ENCODE results near the gene GJA9. TPM values are rescaled to one million over a fixed set of nuclear protein-coding genes. Genes with fewer than 3 reads are reported as not detected.

The GJA9 gene
- polyA plus RNA-seq, 1 experiment, result 0.05 TPM

- DNase-seq (ENCODE audit: low read depth), result no peak
- Histone ChIP-seq H3K27me3 (ENCODE audit: control insufficient read depth, insufficient read depth, low read length) (peaks cover 4% of the 10 kb centered on the region), H3K36me3 (ENCODE audit: control insufficient read depth, insufficient read depth, low read length) (no peaks in the 10 kb centered on the region), H3K4me3 (ENCODE audit: low read depth, low read length) (no peak overlapping the region)
- TF ChIP-seq CTCF (IDR thresholded peaks at IDR 0.05; ENCODE audit: insufficient read depth, low read depth, low read length), result no peak
- POLR2A ChIA-PET, result no interaction called here
- CTCF ChIA-PET, result interaction anchor here (0.6 to 2.3 kb wide), 3 partner anchors 10 to 894 kb away, joined by 3 to 13 read pairs (median 5); no protein-coding TSS in a partner anchor
Measured at GRCh38 chr1:38833146-38833545, 48.2 kb downstream of the GJA9 start.

- CTCF ChIA-PET, result interaction anchor here (1.2 to 2.3 kb wide), 3 partner anchors 9 to 805 kb away, joined by 3 to 13 read pairs (median 5); no protein-coding TSS in a partner anchor
- POLR2A ChIA-PET, result no interaction called here
Measured at GRCh38 chr1:38832370-38832734, 49.0 kb downstream of the GJA9 start.

GRCh38 chr1:38831731-38832369 is 49.5 kb downstream of the GJA9 start:
- no peaks in the 10 kb centered on the region for H3K36me3 ChIP-seq (ENCODE audit: control insufficient read depth, insufficient read depth, low read length)
- CTCF ChIA-PET, result interaction anchor here (1.2 to 2.3 kb wide), 3 partner anchors 9 to 805 kb away, joined by 3 to 13 read pairs (median 5); no protein-coding TSS in a partner anchor
- TF ChIP-seq CTCF (IDR thresholded peaks at IDR 0.05; ENCODE audit: insufficient read depth, low read depth, low read length), result no peak
- POLR2A ChIA-PET, result interaction anchor here (0.5 kb wide), 1 partner anchor 870 kb away, joined by 7 read pairs; no protein-coding TSS in a partner anchor
- no peak for DNase-seq (ENCODE audit: low read depth)
- no peak overlapping the region for H3K4me3 ChIP-seq (ENCODE audit: low read depth, low read length)
- peaks cover 7% of the 10 kb centered on the region for H3K27me3 ChIP-seq (ENCODE audit: control insufficient read depth, insufficient read depth, low read length)

More at GRCh38 chr1:38832370-38832734, 49.0 kb downstream of the GJA9 start:
- no peak for TF ChIP-seq CTCF (IDR thresholded peaks at IDR 0.05; ENCODE audit: insufficient read depth, low read depth, low read length)
- DNase-seq (ENCODE audit: low read depth), result no peak
- H3K27me3 ChIP-seq (ENCODE audit: control insufficient read depth, insufficient read depth, low read length), result peaks cover 7% of the 10 kb centered on the region
- H3K36me3 ChIP-seq (ENCODE audit: control insufficient read depth, insufficient read depth, low read length), result no peaks in the 10 kb centered on the region
- no peak overlapping the region for H3K4me3 ChIP-seq (ENCODE audit: low read depth, low read length)

- no peak for DNase-seq (ENCODE audit: low read depth)
- peaks cover 11% of the 10 kb centered on the region for H3K27me3 ChIP-seq (ENCODE audit: control insufficient read depth, insufficient read depth, low read length)
- CTCF ChIA-PET, result no interaction called here
- POLR2A ChIA-PET, result no interaction called here
- TF ChIP-seq CTCF (IDR thresholded peaks at IDR 0.05; ENCODE audit: insufficient read depth, low read depth, low read length), result no peak
- no peak overlapping the region for H3K4me3 ChIP-seq (ENCODE audit: low read depth, low read length)
- no peaks in the 10 kb centered on the region for H3K36me3 ChIP-seq (ENCODE audit: control insufficient read depth, insufficient read depth, low read length)
Measured at GRCh38 chr1:38829368-38829767, 52.0 kb downstream of the GJA9 start.

GRCh38 chr1:38827318-38827717 is 54.1 kb downstream of the GJA9 start:
- TF ChIP-seq CTCF (IDR thresholded peaks at IDR 0.05; ENCODE audit: insufficient read depth, low read depth, low read length), result no peak
- ChIA-PET POLR2A (no interaction called here), CTCF (interaction anchor here (0.7 to 2.3 kb wide), 3 partner anchors 8 to 158 kb away, joined by 3 to 8 read pairs (median 3); no protein-coding TSS in a partner anchor)
- DNase-seq (ENCODE audit: low read depth), result no peak
- Histone ChIP-seq H3K27me3 (ENCODE audit: control insufficient read depth, insufficient read depth, low read length) (peaks cover 11% of the 10 kb centered on the region), H3K36me3 (ENCODE audit: control insufficient read depth, insufficient read depth, low read length) (no peaks in the 10 kb centered on the region), H3K4me3 (ENCODE audit: low read depth, low read length) (no peak overlapping the region)

Measured in BJ (cell line).